Bronchial epithelial cell (primary cell): ENCODE data around the gene KATNAL2. TPM values are rescaled to one million over a fixed set of nuclear protein-coding genes. Genes with fewer than 3 reads are reported as not detected.
"Not testable (repeated sequence)": the region's sequence is repeated elsewhere in the genome, so short reads cannot be mapped to it uniquely, and the experiment has no call there.

Source experiments
- DNase-seq: peaks from one replicate; pipeline ENCODE4 v3.0.0-alpha.2; 2010; ENCODE audit warnings: low read depth
- FAIRE-seq: peaks from 2 replicates; lab custom pipeline; 2011; peaks lifted over from hg19 to GRCh38; lab: Jason Lieb, UNC
- H3K27me3 ChIP-seq: 2 replicates; pipeline ENCODE4 v1.5.1; 2011; ENCODE audit warnings: low read length; ENCODE audit not compliant: control insufficient read depth, insufficient read depth
- H3K36me3 ChIP-seq: 2 replicates; pipeline ENCODE4 v1.5.1; 2011; ENCODE audit warnings: low read length; ENCODE audit not compliant: control insufficient read depth, insufficient read depth
- H3K4me3 ChIP-seq: 2 replicates; pipeline ENCODE4 v1.5.1; 2011; ENCODE audit warnings: mild to moderate bottlenecking, low read depth, low read length, control low read depth
- CTCF ChIP-seq: IDR thresholded peaks from 2 replicates; pipeline ENCODE4 v1.5.1; 2011; ENCODE audit warnings: mild to moderate bottlenecking, moderate library complexity, low read length, control low read depth, inconsistent platforms; ENCODE audit not compliant: insufficient read depth, severe bottlenecking
- total RNA-seq: library from RNA; depleted of rRNA; stranded (reverse); fragments of >200 nt; gene quantifications from 2 replicates; pipeline ENCODE4 v1.2.1, GENCODE V29; 2014

Gene KATNAL2
- total RNA-seq, 1 donor from 2014 or later, result under 0.01 TPM

GRCh38 chr18:46958209-46958608, 40.8 kb downstream of the KATNAL2 start:
- no peaks in the 10 kb centered on the region for H3K36me3 ChIP-seq
- H3K27me3 ChIP-seq, result no peaks in the 10 kb centered on the region
- no peak for DNase-seq
- TF ChIP-seq CTCF, result no peak
- no peak for FAIRE-seq
- H3K4me3 ChIP-seq, result no peak overlapping the region

GRCh38 chr18:46963656-46964578, 46.5 kb downstream of the KATNAL2 start:
- H3K27me3 ChIP-seq, DNase-seq, FAIRE-seq, H3K4me3 ChIP-seq, H3K36me3 ChIP-seq: not testable (repeated sequence)

- not testable (repeated sequence) for DNase-seq, H3K27me3 ChIP-seq, FAIRE-seq, H3K4me3 ChIP-seq, H3K36me3 ChIP-seq
Measured at GRCh38 chr18:46964579-46965293, 47.3 kb downstream of the KATNAL2 start.

GRCh38 chr18:46966266-46966665, 48.9 kb downstream of the KATNAL2 start:
- H3K4me3 ChIP-seq, DNase-seq, H3K27me3 ChIP-seq, H3K36me3 ChIP-seq: not testable (repeated sequence)
- peak; percentile 97 for FAIRE-seq

- not testable (repeated sequence) for H3K27me3 ChIP-seq, H3K4me3 ChIP-seq, H3K36me3 ChIP-seq, FAIRE-seq, DNase-seq
Measured at GRCh38 chr18:46969551-46969950, 52.1 kb downstream of the KATNAL2 start.

GRCh38 chr18:47019870-47020269, 102.5 kb downstream of the KATNAL2 start:
- H3K27me3 ChIP-seq, H3K4me3 ChIP-seq, H3K36me3 ChIP-seq, FAIRE-seq, DNase-seq: not testable (repeated sequence)

- not testable (repeated sequence) for FAIRE-seq, DNase-seq, H3K4me3 ChIP-seq, H3K36me3 ChIP-seq, H3K27me3 ChIP-seq
Measured at GRCh38 chr18:47020757-47021156, 103.4 kb downstream of the KATNAL2 start.

- not testable (repeated sequence) for DNase-seq, H3K27me3 ChIP-seq, H3K4me3 ChIP-seq, FAIRE-seq, H3K36me3 ChIP-seq
Measured at GRCh38 chr18:47022821-47023220, 105.4 kb downstream of the KATNAL2 start.

- H3K27me3 ChIP-seq, DNase-seq, FAIRE-seq, H3K36me3 ChIP-seq, H3K4me3 ChIP-seq: not testable (repeated sequence)
Measured at GRCh38 chr18:47023769-47024465, 106.5 kb downstream of the KATNAL2 start.

GRCh38 chr18:47025557-47026174, 108.3 kb downstream of the KATNAL2 start:
- not testable (repeated sequence) for DNase-seq
- peak; percentile 18 for FAIRE-seq

GRCh38 chr18:47028738-47029137, 111.3 kb downstream of the KATNAL2 start:
- FAIRE-seq, result not testable (repeated sequence)

More at GRCh38 chr18:47025557-47026174, 108.3 kb downstream of the KATNAL2 start:
- H3K27me3 ChIP-seq, H3K4me3 ChIP-seq, H3K36me3 ChIP-seq: not testable (repeated sequence)

GRCh38 chr18:47029684-47030353, 112.4 kb downstream of the KATNAL2 start:
- not testable (repeated sequence) for H3K27me3 ChIP-seq, H3K36me3 ChIP-seq, FAIRE-seq, DNase-seq, H3K4me3 ChIP-seq

More at GRCh38 chr18:47028738-47029137, 111.3 kb downstream of the KATNAL2 start:
- H3K36me3 ChIP-seq, DNase-seq, H3K4me3 ChIP-seq, H3K27me3 ChIP-seq: not testable (repeated sequence)
